ENCODE measurements around the gene SHB. TPM values are rescaled to one million over a fixed set of nuclear protein-coding genes. Genes with fewer than 3 reads are reported as not detected.

SHB gene
- total RNA-seq, 1 experiment from 2014 or later: 28.7 TPM

- DNase-seq (ENCODE audit: low read depth, low spot score): no peak
- intact Hi-C loops (cut with micrococcal nuclease): no loop called here
- Histone ChIP-seq H2AFZ (ENCODE audit: low read depth, low read length, poor library complexity, severe bottlenecking) (no peak overlapping the region), H3K9me2 (ENCODE audit: insufficient read depth) (no peaks in the 10 kb centered on the region), H3K9me3 (ENCODE audit: control insufficient read depth in 1 of 2, insufficient read depth in 1 of 2, low read depth in 1 of 2, low read length in 2 of 2) (no peaks in the 10 kb centered on the region), H3K27me3 (ENCODE audit: insufficient read depth, low read length) (no peaks in the 10 kb centered on the region), H3K36me3 (ENCODE audit: control insufficient read depth in 1 of 2, insufficient read depth in 2 of 2, low read length in 2 of 2) (no peaks in the 10 kb centered on the region), H3K4me2 (ENCODE audit: low read length) (no peak overlapping the region), H3K79me2 (ENCODE audit: insufficient read depth, low read length) (no peaks in the 10 kb centered on the region), H3K9ac (ENCODE audit: low read length) (no peak overlapping the region), H4K20me1 (ENCODE audit: insufficient read depth) (no peaks in the 10 kb centered on the region), H3K27ac (ENCODE audit: low read depth, low read length) (no peak overlapping the region), H3K4me1 (ENCODE audit: control insufficient read depth in 1 of 2, insufficient read depth in 2 of 2, low read length in 2 of 2) (no peaks in the 10 kb centered on the region), H3K4me3 (replicated peaks in 1 of 2; ENCODE audit: low read depth in 1 of 2, low read length in 2 of 2) (no peak overlapping the region)
- no peak for ATAC-seq
- POLR2A ChIA-PET: no interaction called here
- RAD21 ChIA-PET (ENCODE audit: low non-redundant PET in 1 of 2, low total read pairs in 2 of 2, uncharacterized antibody in 2 of 2, unreplicated experiment in 2 of 2): no interaction called here
- CTCF ChIA-PET: no interaction called here
- TF ChIP-seq SRF (IDR thresholded peaks at IDR 0.05; ENCODE audit: low read depth) (no peak), TCF7L2 (IDR thresholded peaks at IDR 0.05; ENCODE audit: borderline replicate concordance, extremely low read depth, insufficient read depth, insufficient read length) (no peak), SIN3A (IDR thresholded peaks at IDR 0.05; ENCODE audit: low read depth) (no peak), MAX (IDR thresholded peaks at IDR 0.05) (no peak), ZFX (IDR thresholded peaks at IDR 0.05) (no peak), ZBTB33 (IDR thresholded peaks at IDR 0.05; ENCODE audit: extremely low read depth, insufficient replicate concordance, low read length) (no peak), JUND (IDR thresholded peaks at IDR 0.05) (no peak), ATF3 (IDR thresholded peaks at IDR 0.05) (no peak), SP1 (IDR thresholded peaks at IDR 0.05; ENCODE audit: low read depth) (no peak), CTCF (IDR thresholded peaks at IDR 0.05 in 2 of 3, conservative IDR thresholded peaks at IDR 0.05 in 1 of 3; ENCODE audit: borderline replicate concordance in 1 of 3, insufficient read depth in 1 of 3, low read depth in 2 of 3, low read length in 2 of 3) (no peak), ELF1 (IDR thresholded peaks at IDR 0.05; ENCODE audit: borderline replicate concordance, low read depth) (no peak), CBX3 (IDR thresholded peaks at IDR 0.05; ENCODE audit: low read depth) (no peak)
- BruUV-seq (replicated peaks): no TSS peak
Observed at GRCh38 chr9:38109601-38110000, 40.6 kb upstream of the SHB start.
